CD4-positive, alpha-beta memory T cell (primary cell): Measurements from ENCODE around the gene HAPSTR1. TPM values are rescaled to one million over a fixed set of nuclear protein-coding genes. Genes with fewer than 3 reads are reported as not detected.

Source experiments
- CTCF ChIA-PET: fragments of 350-600 bp; sonication (Branson Sonifier 250); formaldehyde crosslinking; loops from one replicate; lab custom pipeline; 2021; ENCODE audit warnings: inconsistent platforms; ENCODE audit not compliant: partially characterized antibody; lab: Charles Lee
- POLR2A ChIA-PET: fragments of 350-600 bp; sonication (Branson Sonifier 250); formaldehyde crosslinking; loops from one replicate; lab custom pipeline; 2021; ENCODE audit not compliant: partially characterized antibody; lab: Charles Lee
- DNase-seq, 5 donors: peaks; one replicate each; pipeline versions ENCODE4 v3.0.0 to v3.0.0-alpha.2; 2020 to 2022; ENCODE audit warnings: mixed read lengths in 1 of 5
- H3K27ac ChIP-seq: one replicate; pipeline ENCODE4 v1.7.0; 2013; ENCODE audit warnings: low read depth, low read length
- H3K27me3 ChIP-seq: 2 replicates; pipeline ENCODE4 v1.7.0; 2013; ENCODE audit warnings: mild to moderate bottlenecking, low read length, moderate library complexity; ENCODE audit not compliant: insufficient read depth
- H3K36me3 ChIP-seq: 2 replicates; pipeline ENCODE4 v1.7.0; 2013; ENCODE audit warnings: mild to moderate bottlenecking, low read length, moderate library complexity; ENCODE audit not compliant: insufficient read depth
- H3K4me1 ChIP-seq: 2 replicates; pipeline ENCODE4 v1.7.0; 2013; ENCODE audit warnings: mild to moderate bottlenecking, low read length, moderate library complexity; ENCODE audit not compliant: insufficient read depth
- H3K4me3 ChIP-seq, 2 donors: one replicate each; pipeline ENCODE4 v1.7.0; 2013; ENCODE audit warnings: low read length in 2 of 2, mild to moderate bottlenecking in 1 of 2
- H3K9me3 ChIP-seq, 2 donors: one replicate each; pipeline ENCODE4 v1.7.0; 2013; ENCODE audit warnings: low read length in 2 of 2, control low read depth in 1 of 2; ENCODE audit not compliant: control insufficient read depth in 1 of 2
- H3K27ac Mint-ChIP-seq, 7 donors: one replicate each; pipeline ENCODE4 v1.8.0; 2020 to 2021; ENCODE audit warnings: mixed read lengths in 7 of 7, mild to moderate bottlenecking in 6 of 7, inconsistent platforms in 3 of 7, moderate library complexity in 3 of 7
- H3K27me3 Mint-ChIP-seq, 2 donors: one replicate each; pipeline ENCODE4 v1.8.0; 2020 to 2021; ENCODE audit warnings: mixed read lengths in 2 of 2
- H3K36me3 Mint-ChIP-seq, 2 donors: one replicate each; pipeline ENCODE4 v1.8.0; 2020 to 2021; ENCODE audit warnings: mixed read lengths in 2 of 2, inconsistent platforms in 1 of 2, mild to moderate bottlenecking in 1 of 2
- H3K4me1 Mint-ChIP-seq, 4 donors: one replicate each; pipeline ENCODE4 v1.8.0; 2020 to 2021; ENCODE audit warnings: mixed read lengths in 4 of 4, mild to moderate bottlenecking in 1 of 4
- H3K4me3 Mint-ChIP-seq, 8 donors: one replicate each; pipeline ENCODE4 v1.8.0; 2020 to 2021; ENCODE audit warnings: mixed read lengths in 8 of 8, mild to moderate bottlenecking in 7 of 8, moderate library complexity in 6 of 8, inconsistent platforms in 3 of 8
- H3K9me3 Mint-ChIP-seq, 8 donors: one replicate each; pipeline ENCODE4 v1.8.0; 2020 to 2021; ENCODE audit warnings: mixed read lengths in 8 of 8, mild to moderate bottlenecking in 5 of 8, inconsistent platforms in 3 of 8, moderate library complexity in 1 of 8
- intact Hi-C: fragments of 100-400 bp; cut with micrococcal nuclease; formaldehyde crosslinking; loops from one replicate; pipeline ENCODE4 v1.15.1; 2023
- polyA plus RNA-seq, 2 donors: library from polyadenylated mRNA; unstranded; fragments of 300-500 nt; fragmentation: Illumina TruSeq; gene quantifications; one replicate each; pipeline ENCODE4 v1.2.3, GENCODE V29; 2021
- total RNA-seq, 2 experiments: library from RNA; stranded (reverse); gene quantifications; one replicate each; pipeline ENCODE4 v1.2.3, GENCODE V29; 2021

Gene HAPSTR1
- total and polyA plus RNA-seq, 4 experiments from 2014 or later = 7.2 to 90.5 (median 55.4) TPM

GRCh38 chr16:9109255-9109654 is 17.8 kb downstream of the HAPSTR1 start:
- Mint-ChIP-seq H3K4me1 (peaks cover 73 to 98% (median 88%) of the 10 kb centered on the region in 4 donors), H3K27ac (peak overlapping the region in 6 of 7 donors; percentile 5 to 83 (median 68)), H3K4me3 (peak overlapping the region in 7 of 8 donors; percentile 34 to 79 (median 57)), H3K9me3 (no peaks in the 10 kb centered on the region), H3K36me3 (peaks cover 37 to 83% of the 10 kb centered on the region in 2 donors), H3K27me3 (no peaks in the 10 kb centered on the region)
- Histone ChIP-seq H3K27me3 (no peaks in the 10 kb centered on the region), H3K36me3 (peaks cover 42% of the 10 kb centered on the region), H3K4me1 (peaks cover 99% of the 10 kb centered on the region), H3K4me3 (no peak overlapping the region), H3K27ac (no peak overlapping the region), H3K9me3 (no peaks in the 10 kb centered on the region)
- POLR2A ChIA-PET = interaction anchor here (1.1 to 1.8 kb wide), 2 partner anchors 18 to 190 kb away, joined by 3 to 7 read pairs; partner anchors contain the start of gene HAPSTR1
- no peak for DNase-seq
- intact Hi-C loops = loop anchor here (2.0 kb wide), 1 partner anchor 14 kb away; no protein-coding TSS in a partner anchor
- CTCF ChIA-PET = interaction anchor here (0.7 kb wide), 1 partner anchor 260 kb away, joined by 4 read pairs; no protein-coding TSS in a partner anchor

- peaks cover 89% of the 10 kb centered on the region for H3K4me1 ChIP-seq
- no peaks in the 10 kb centered on the region for H3K27me3 Mint-ChIP-seq
- H3K9me3 Mint-ChIP-seq = no peaks in the 10 kb centered on the region
- peak overlapping the region; percentile 13 to 81 (median 33) for H3K27ac Mint-ChIP-seq
- no peak overlapping the region for H3K4me3 ChIP-seq
- no peak for DNase-seq
- H3K4me1 Mint-ChIP-seq = peaks cover 71 to 95% (median 85%) of the 10 kb centered on the region in 4 donors
- intact Hi-C loops = no loop called here
- peaks cover 28 to 86% of the 10 kb centered on the region in 2 donors for H3K36me3 Mint-ChIP-seq
- H3K4me3 Mint-ChIP-seq = peak overlapping the region in 7 of 8 donors; percentile 29 to 59 (median 39)
- ChIA-PET POLR2A (interaction anchor here (1.3 to 1.5 kb wide), 2 partner anchors 14 to 16 kb away, joined by 4 read pairs; no protein-coding TSS in a partner anchor), CTCF (no interaction called here)
- no peaks in the 10 kb centered on the region for H3K9me3 ChIP-seq
- no peaks in the 10 kb centered on the region for H3K27me3 ChIP-seq
- H3K36me3 ChIP-seq = peaks cover 48% of the 10 kb centered on the region
- no peak overlapping the region for H3K27ac ChIP-seq
Observed at GRCh38 chr16:9112166-9112843, 20.9 kb downstream of the HAPSTR1 start.

GRCh38 chr16:9112844-9113186 is 21.4 kb downstream of the HAPSTR1 start:
- ChIA-PET POLR2A (interaction anchor here (1.3 to 1.5 kb wide), 2 partner anchors 15 to 16 kb away, joined by 4 read pairs; no protein-coding TSS in a partner anchor), CTCF (interaction anchor here (1.8 kb wide), 1 partner anchor 26 kb away, joined by 8 read pairs; no protein-coding TSS in a partner anchor)
- Histone ChIP-seq H3K27me3 (no peaks in the 10 kb centered on the region), H3K4me3 (no peak overlapping the region), H3K9me3 (no peaks in the 10 kb centered on the region), H3K27ac (no peak overlapping the region), H3K4me1 (peaks cover 89% of the 10 kb centered on the region), H3K36me3 (peaks cover 48% of the 10 kb centered on the region)
- Mint-ChIP-seq H3K27ac (peak overlapping the region in 4 of 7 donors; percentile 19 to 86 (median 76)), H3K9me3 (no peaks in the 10 kb centered on the region), H3K4me3 (peak overlapping the region in 4 of 8 donors; percentile 43 to 71 (median 54)), H3K36me3 (peaks cover 30 to 86% of the 10 kb centered on the region in 2 donors), H3K4me1 (peaks cover 70 to 95% (median 84%) of the 10 kb centered on the region in 4 donors), H3K27me3 (no peaks in the 10 kb centered on the region)
- DNase-seq = no peak
- intact Hi-C loops = no loop called here

- peak overlapping the region; percentile 3 to 87 (median 81) for H3K27ac Mint-ChIP-seq
- CTCF ChIA-PET = interaction anchor here (0.7 to 1.8 kb wide), 2 partner anchors 12 to 25 kb away, joined by 4 to 8 read pairs; no protein-coding TSS in a partner anchor
- no peak for DNase-seq
- peak overlapping the region in 6 of 8 donors; percentile 2 to 71 (median 54) for H3K4me3 Mint-ChIP-seq
- POLR2A ChIA-PET = interaction anchor here (0.6 to 1.5 kb wide), 3 partner anchors 15 to 22 kb away, joined by 3 to 4 read pairs (median 4); no protein-coding TSS in a partner anchor
- intact Hi-C loops = no loop called here
- Histone ChIP-seq H3K4me1 (peaks cover 81% of the 10 kb centered on the region), H3K27ac (no peak overlapping the region), H3K4me3 (no peak overlapping the region), H3K27me3 (no peaks in the 10 kb centered on the region), H3K9me3 (no peaks in the 10 kb centered on the region), H3K36me3 (peaks cover 50% of the 10 kb centered on the region)
- no peaks in the 10 kb centered on the region for H3K27me3 Mint-ChIP-seq
- H3K9me3 Mint-ChIP-seq = no peaks in the 10 kb centered on the region
- H3K36me3 Mint-ChIP-seq = peaks cover 32 to 86% of the 10 kb centered on the region in 2 donors
- H3K4me1 Mint-ChIP-seq = peaks cover 65 to 97% (median 82%) of the 10 kb centered on the region in 4 donors
Observed at GRCh38 chr16:9113707-9114106, 22.3 kb downstream of the HAPSTR1 start.

GRCh38 chr16:9114112-9114511 is 22.7 kb downstream of the HAPSTR1 start:
- Histone ChIP-seq H3K4me3 (no peak overlapping the region), H3K27me3 (no peaks in the 10 kb centered on the region), H3K4me1 (peaks cover 77% of the 10 kb centered on the region), H3K27ac (peak overlapping the region; percentile 8), H3K36me3 (peaks cover 48% of the 10 kb centered on the region), H3K9me3 (no peaks in the 10 kb centered on the region)
- peaks cover 63 to 97% (median 79%) of the 10 kb centered on the region in 4 donors for H3K4me1 Mint-ChIP-seq
- intact Hi-C loops = no loop called here
- no peaks in the 10 kb centered on the region for H3K9me3 Mint-ChIP-seq
- H3K36me3 Mint-ChIP-seq = peaks cover 30 to 86% of the 10 kb centered on the region in 2 donors
- no peak for DNase-seq
- H3K27ac Mint-ChIP-seq = peak overlapping the region; percentile 53 to 87 (median 81)
- H3K4me3 Mint-ChIP-seq = peak overlapping the region in 6 of 8 donors; percentile 2 to 71 (median 43)
- POLR2A ChIA-PET = interaction anchor here (0.6 to 1.5 kb wide), 2 partner anchors 17 to 22 kb away, joined by 3 to 4 read pairs; no protein-coding TSS in a partner anchor
- no peaks in the 10 kb centered on the region for H3K27me3 Mint-ChIP-seq
- CTCF ChIA-PET = interaction anchor here (0.7 to 1.8 kb wide), 2 partner anchors 12 to 25 kb away, joined by 4 to 8 read pairs; no protein-coding TSS in a partner anchor

- Histone ChIP-seq H3K4me1 (peaks cover 69% of the 10 kb centered on the region), H3K9me3 (no peaks in the 10 kb centered on the region), H3K27ac (peak overlapping the region; percentile 8), H3K27me3 (no peaks in the 10 kb centered on the region), H3K36me3 (peaks cover 43% of the 10 kb centered on the region), H3K4me3 (no peak overlapping the region)
- Mint-ChIP-seq H3K27me3 (no peaks in the 10 kb centered on the region), H3K4me3 (peak overlapping the region in 3 of 8 donors; percentile 3 to 71 (median 35)), H3K36me3 (peaks cover 32 to 85% of the 10 kb centered on the region in 2 donors), H3K27ac (peak overlapping the region; percentile 53 to 93 (median 81)), H3K4me1 (peaks cover 60 to 93% (median 75%) of the 10 kb centered on the region in 4 donors), H3K9me3 (no peaks in the 10 kb centered on the region)
- ChIA-PET POLR2A (no interaction called here), CTCF (interaction anchor here (0.8 kb wide), 1 partner anchor 11 kb away, joined by 3 read pairs; no protein-coding TSS in a partner anchor)
- intact Hi-C loops = no loop called here
- no peak for DNase-seq
Observed at GRCh38 chr16:9114842-9115241, 23.4 kb downstream of the HAPSTR1 start.
